Measurements from ENCODE around the gene KIF22. TPM values are rescaled to one million over a fixed set of nuclear protein-coding genes. Genes with fewer than 3 reads are reported as not detected.
A peak's percentile ranks its signal among the peaks of the same experiment; 100 is the strongest.

KIF22 gene
- total and polyA plus RNA-seq, 9 of the 15 experiments (the other 6 are each of a cell fraction or from before 2014, with no cell fraction given): 8.7 to 232 (median 131) TPM

DNA sequence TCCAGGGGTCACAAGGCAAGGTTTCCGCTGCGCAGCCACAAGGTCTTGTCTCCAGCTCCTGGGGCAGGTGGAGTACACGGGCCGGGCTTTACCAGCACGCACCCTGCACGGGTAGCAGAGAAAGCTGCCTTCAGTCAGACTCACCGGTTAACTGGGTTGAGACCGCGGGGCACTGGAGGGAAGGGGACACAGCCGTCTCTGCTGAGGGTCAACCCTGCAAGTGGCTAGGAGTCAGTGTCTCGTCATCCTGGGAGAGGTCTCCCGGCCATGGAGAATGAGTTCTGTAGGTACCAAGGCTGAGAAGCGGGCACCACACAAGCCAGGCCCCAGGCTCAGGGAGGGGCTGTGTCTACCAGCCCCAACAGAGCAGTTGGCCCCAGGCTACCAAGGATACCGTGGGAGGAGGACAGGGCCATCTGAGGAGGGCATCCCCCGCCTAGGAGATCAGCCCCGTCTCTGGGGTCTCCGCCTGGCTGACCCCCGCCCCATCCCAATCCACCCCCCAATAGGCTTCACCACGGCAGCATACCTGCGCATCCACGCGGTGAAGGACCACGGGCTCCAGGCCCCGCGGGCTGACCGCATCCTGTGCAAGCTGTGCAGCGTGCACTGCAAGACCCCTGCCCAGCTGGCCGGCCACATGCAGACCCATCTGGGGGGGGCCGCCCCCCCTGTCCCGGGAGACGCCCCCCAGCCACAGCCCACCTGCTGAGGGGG is 18.6 kb downstream of the KIF22 start (continued):
- TF ChIP-seq, protein P1, sequence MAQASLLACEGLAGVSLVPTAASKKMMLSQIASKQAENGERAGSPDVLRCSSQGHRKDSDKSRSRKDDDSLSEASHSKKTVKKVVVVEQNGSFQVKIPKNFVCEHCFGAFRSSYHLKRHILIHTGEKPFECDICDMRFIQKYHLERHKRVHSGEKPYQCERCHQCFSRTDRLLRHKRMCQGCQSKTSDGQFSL (CRISPR knock-in tag; IDR thresholded peaks at IDR 0.05): 0 out of 2 replicates have a peak, but pooled peaks have one; percentile 8
- TF ChIP-seq, protein P1 (tag; IDR thresholded peaks at IDR 0.05): no peak
- TF ChIP-seq CHD1 (IDR thresholded peaks at IDR 0.05; ENCODE audit: low read length): peak; percentile 17

DNA sequence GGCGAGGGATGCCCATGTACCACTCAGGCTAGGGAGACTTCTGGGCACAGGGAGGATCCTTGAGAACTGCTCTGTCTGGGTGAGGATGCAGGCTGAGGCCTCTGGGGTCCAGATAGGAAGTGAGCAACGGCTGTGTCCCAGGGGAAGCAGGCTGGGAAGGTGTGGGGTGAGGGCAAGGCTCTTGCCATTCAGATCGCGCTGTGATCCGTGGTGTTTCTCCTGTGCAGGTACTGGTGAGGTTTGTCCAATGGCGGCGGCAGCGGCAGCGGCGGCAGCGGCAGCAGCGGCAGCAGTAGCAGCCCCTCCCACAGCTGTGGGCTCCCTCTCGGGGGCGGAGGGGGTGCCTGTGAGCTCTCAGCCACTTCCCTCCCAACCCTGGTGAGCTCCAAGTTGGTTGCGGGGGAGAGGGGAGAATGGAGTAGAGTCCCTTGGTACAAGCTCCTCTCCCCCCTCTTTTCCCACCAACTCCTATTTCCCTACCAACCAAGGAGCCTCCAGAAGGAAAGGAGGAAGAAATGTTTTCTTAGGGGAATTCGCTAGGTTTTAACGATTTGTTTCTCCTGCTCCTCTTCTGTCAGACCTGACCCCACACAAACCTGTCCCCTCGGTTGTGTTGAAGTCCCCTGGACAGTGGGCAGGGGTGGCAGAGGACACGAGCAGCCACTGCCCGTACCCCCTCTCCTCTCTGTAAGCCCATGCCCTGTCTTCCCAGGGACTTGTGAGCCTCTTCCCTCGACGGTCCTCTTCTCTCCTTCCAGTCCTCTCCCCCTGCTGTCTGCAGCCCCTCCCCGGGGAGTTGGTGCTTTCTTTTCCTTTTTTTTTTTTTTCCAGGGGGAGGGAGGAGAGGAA is 19.5 kb downstream of the KIF22 start:
- peaks cover 40% of the 10 kb centered on the region for H3K79me2 ChIP-seq (ENCODE audit: control insufficient read depth, insufficient read depth, low read length)
- ChIA-PET POLR2A (interaction anchor here (0.7 to 1.3 kb wide), 5 partner anchors 8 to 110 kb away, joined by 3 to 4 read pairs (median 3); no protein-coding TSS in a partner anchor), CTCF (ENCODE audit: low intra/inter-chr PET ratio) (no interaction called here)
- 15% methylated on average over 15 of the region's 23 CpGs for WGBS (ENCODE audit: insufficient coverage, low coverage, missing lambda C conversion rate)
- peak overlapping the region; percentile 88 for H3K27ac ChIP-seq (ENCODE audit: extremely low read depth, low read depth, low read length)
- no peaks in the 10 kb centered on the region for H3K9me1 ChIP-seq (ENCODE audit: control insufficient read depth, insufficient read depth, low read length)
- DNase-seq (ENCODE audit: extremely low read depth in 1 of 4, low spot score in 3 of 4) (peak in 2 of 4 experiments; percentile 53 to 65), FAIRE-seq (peak; percentile 75), ATAC-seq (peak; percentile 2; the same call in 1 of the 3 replicates)
- no TSS peak for BruUV-seq (replicated peaks)
- peaks cover 23% of the 10 kb centered on the region; the same call in 1 of the 2 replicates for H4K20me1 ChIP-seq (replicated peaks; ENCODE audit: control insufficient read depth, insufficient read depth, low read length)
- peak overlapping the region; percentile 30 to 100; a peak in 3 of 4 replicates for H3K9ac ChIP-seq (ENCODE audit: insufficient read depth in 1 of 2, low read depth in 2 of 2, low read length in 2 of 2)
- H3K9me3 ChIP-seq (replicated peaks; ENCODE audit: control insufficient read depth, insufficient read depth, low read depth, low read length): no peaks in the 10 kb centered on the region
- intact Hi-C loops (cut with micrococcal nuclease): loop anchor here (10.0 kb wide), 1 partner anchor 215 kb away; the partner anchor contains the start of gene C16orf92
- H3K36me3 ChIP-seq (ENCODE audit: control insufficient read depth, insufficient read depth, low read length): peaks cover 36% of the 10 kb centered on the region
- peak overlapping the region; percentile 60 for H3K4me3 ChIP-seq
- H2AFZ ChIP-seq (ENCODE audit: low read depth, low read length): no peak overlapping the region
- H3K4me2 ChIP-seq (ENCODE audit: insufficient read depth, low read length): peak overlapping the region; percentile 91
- no peaks in the 10 kb centered on the region for H3K27me3 ChIP-seq (ENCODE audit: control insufficient read depth in 2 of 2, insufficient read depth in 2 of 2, low read length in 2 of 2)
- peaks cover 40 to 83% of the 10 kb centered on the region in 2 experiments for H3K4me1 ChIP-seq (replicated peaks in 1 of 2; ENCODE audit: control insufficient read depth in 2 of 2, insufficient read depth in 2 of 2, low read length in 2 of 2)
- in situ Hi-C loops (cut with MboI): no loop called here
- TF ChIP-seq ZZZ3 (IDR thresholded peaks at IDR 0.05) (no peak), RBBP5 (IDR thresholded peaks at IDR 0.05; ENCODE audit: borderline replicate concordance, insufficient read depth, low read length, poor library complexity, severe bottlenecking) (peak; percentile 61), ZFP1 (CRISPR knock-in tag; IDR thresholded peaks at IDR 0.05) (no peak), FOXP1 (CRISPR knock-in tag; IDR thresholded peaks at IDR 0.05) (no peak), CCAR2 (IDR thresholded peaks at IDR 0.05; ENCODE audit: low read depth, low read length) (no peak), XRCC5 (IDR thresholded peaks at IDR 0.05; ENCODE audit: low read depth, low read length) (no peak), ERF (CRISPR knock-in tag; IDR thresholded peaks at IDR 0.05) (0 out of 2 replicates have a peak, but pooled peaks have one; percentile 71), POLR2G (IDR thresholded peaks at IDR 0.05; ENCODE audit: low read depth, low read length) (0 out of 2 replicates have a peak, but pooled peaks have one; percentile 32), PRPF4 (IDR thresholded peaks at IDR 0.05; ENCODE audit: insufficient read depth, low read depth, low read length, poor library complexity, severe bottlenecking) (no peak)
- TF ChIP-seq, protein P2, sequence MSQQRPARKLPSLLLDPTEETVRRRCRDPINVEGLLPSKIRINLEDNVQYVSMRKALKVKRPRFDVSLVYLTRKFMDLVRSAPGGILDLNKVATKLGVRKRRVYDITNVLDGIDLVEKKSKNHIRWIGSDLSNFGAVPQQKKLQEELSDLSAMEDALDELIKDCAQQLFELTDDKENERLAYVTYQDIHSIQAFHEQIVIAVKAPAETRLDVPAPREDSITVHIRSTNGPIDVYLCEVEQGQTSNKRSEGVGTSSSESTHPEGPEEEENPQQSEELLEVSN (IDR thresholded peaks at IDR 0.05; ENCODE audit: borderline replicate concordance in 1 of 2, extremely low read depth in 1 of 2, insufficient read depth in 1 of 2, insufficient read length in 1 of 2, low read depth in 1 of 2, low read length in 1 of 2, poor library complexity in 1 of 2, severe bottlenecking in 1 of 2): no peak

Data from K562 (cell line).